Ovary (tissue), 3 donors: ENCODE results near the gene MBD3L2B.

Experiments used
- CTCF ChIP-seq, 3 donors: fragments of 450-650 bp in 2 of 3; fragments of 200-600 bp in 1 of 3; IDR thresholded peaks; one replicate each; pipeline versions ENCODE4 v1.5.1 to v1.8.0; 2016 to 2022; ENCODE audit warnings: antibody characterized with exemption in 3 of 3, mild to moderate bottlenecking in 1 of 3
- EP300 ChIP-seq: sonication (generic); formaldehyde crosslinking; IDR thresholded peaks from one replicate; pipeline ENCODE4 v1.6.1; 2017; ENCODE audit warnings: antibody characterized with exemption
- POLR2A ChIP-seq: fragments of 450-650 bp; IDR thresholded peaks from one replicate; pipeline ENCODE4 v1.6.1; 2017; ENCODE audit warnings: antibody characterized with exemption, mild to moderate bottlenecking, moderate library complexity
- donor health status: DM: no; HTN: no; CAD: no.

- TF ChIP-seq CTCF (IDR thresholded peaks at IDR 0.05), result no peak
- no peak for TF ChIP-seq POLR2A
- no peak for TF ChIP-seq EP300
Measured at GRCh38 chr19:7013678-7014077, 7.6 kb downstream of the MBD3L2B start.
